Natural killer cell (primary cell): ENCODE data around the gene MLKL. TPM values are rescaled to one million over a fixed set of nuclear protein-coding genes. Genes with fewer than 3 reads are reported as not detected.

Experiments
- ATAC-seq, 3 donors: fragments of 150-1000 bp in 2 of 3; fragments of 200-7000 bp in 1 of 3; cut with Tn5 transposase; 1 replicate in 1 of 3; 2 replicates in 2 of 3; pipeline ENCODE4 v1.10.0; 2021; ENCODE audit warnings: mild to moderate bottlenecking in 2 of 3, moderate library complexity in 2 of 3
- DNase-seq, 2 donors: peaks; one replicate each; pipeline versions ENCODE4 v3.0.0 to v3.0.0-alpha.2; 2013 to 2021; ENCODE audit warnings: mixed read lengths in 1 of 2
- H3K27ac ChIP-seq: one replicate; pipeline ENCODE4 v1.5.1; 2013; ENCODE audit warnings: mild to moderate bottlenecking, low read length
- H3K27me3 ChIP-seq: one replicate; pipeline ENCODE4 v1.6.1; 2013; ENCODE audit warnings: low read length; ENCODE audit not compliant: control insufficient read depth, insufficient read depth
- H3K36me3 ChIP-seq: one replicate; pipeline ENCODE4 v1.6.1; 2013; ENCODE audit warnings: low read length; ENCODE audit not compliant: control insufficient read depth, insufficient read depth
- H3K4me1 ChIP-seq: one replicate; pipeline ENCODE4 v1.6.1; 2013; ENCODE audit warnings: low read length; ENCODE audit not compliant: control insufficient read depth, insufficient read depth
- H3K4me3 ChIP-seq: one replicate; pipeline ENCODE4 v1.5.1; 2013; ENCODE audit warnings: low read length
- H3K9me3 ChIP-seq: one replicate; pipeline ENCODE4 v1.6.1; 2013; ENCODE audit warnings: low read length; ENCODE audit not compliant: control insufficient read depth, insufficient read depth
- H3K27ac Mint-ChIP-seq, 2 donors: one replicate each; pipeline ENCODE4 v1.8.0; 2022; ENCODE audit warnings: mild to moderate bottlenecking in 2 of 2, mixed read lengths in 2 of 2, moderate library complexity in 1 of 2
- H3K27me3 Mint-ChIP-seq, 2 donors: one replicate each; pipeline ENCODE4 v1.8.0; 2022; ENCODE audit warnings: low read depth in 2 of 2, mixed read lengths in 2 of 2
- H3K36me3 Mint-ChIP-seq: one replicate; pipeline ENCODE4 v1.8.0; 2022; ENCODE audit warnings: mixed read lengths
- H3K4me1 Mint-ChIP-seq, 2 donors: one replicate each; pipeline ENCODE4 v1.8.0; 2022; ENCODE audit warnings: mixed read lengths in 2 of 2
- H3K4me3 Mint-ChIP-seq: one replicate; pipeline ENCODE4 v1.8.0; 2022; ENCODE audit warnings: mild to moderate bottlenecking, moderate library complexity, mixed read lengths
- H3K9me3 Mint-ChIP-seq, 2 donors: one replicate each; pipeline ENCODE4 v1.8.0; 2022; ENCODE audit warnings: mixed read lengths in 2 of 2
- WGBS: methylation state at CpG from one replicate; pipeline ENCODE4 v1.1.7; 2013; ENCODE audit warnings: missing lambda C conversion rate; ENCODE audit not compliant: insufficient coverage; 5-methylcytosine and 5-hydroxymethylcytosine counted together
- intact Hi-C: fragments of 100-400 bp; cut with micrococcal nuclease; formaldehyde crosslinking; loops from one replicate; pipeline ENCODE4 v1.14.2; 2022
- total RNA-seq, 4 donors: library from RNA; stranded (reverse); fragments of 120-200 nt in 1 of 4; gene quantifications; one replicate each; pipeline versions ENCODE4 v1.2.3 to v1.2.4, GENCODE V29; 2013 to 2022
- TF ChIP-seq, protein P1 (sequence below): fragments of 200-600 bp; IDR thresholded peaks from one replicate; pipeline ENCODE4 v1.8.0; 2022; ENCODE audit warnings: antibody characterized with exemption

The MLKL gene
- total RNA-seq, 3 donors from 2014 or later (not counting 1 experiment from before 2014, with no cell fraction given) = 39.8 to 57.5 (median 52.1) TPM

DNA sequence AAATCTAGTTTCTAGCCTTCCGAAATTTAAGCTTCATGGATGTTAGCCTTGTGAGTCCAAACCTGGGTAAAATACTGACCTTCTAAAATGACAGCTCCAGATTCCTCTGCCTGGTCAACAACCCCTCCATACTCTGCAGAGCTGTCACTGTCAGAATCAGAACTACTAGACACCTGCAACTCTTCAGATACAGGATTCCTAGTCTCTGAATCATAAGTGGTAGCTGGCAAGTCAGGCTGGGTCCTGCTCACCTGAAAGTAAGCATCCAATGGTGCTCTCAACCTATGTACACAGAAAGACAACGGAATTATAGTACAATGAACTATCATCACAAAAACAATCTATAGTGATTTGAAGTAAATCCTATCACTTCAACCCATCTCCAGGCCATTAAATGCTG is 48.8 kb downstream of the MLKL start:
- no peak overlapping the region for H3K4me3 Mint-ChIP-seq
- peak overlapping the region; percentile 36 to 65 for H3K27ac Mint-ChIP-seq
- DNase-seq = no peak
- intact Hi-C loops = no loop called here
- no peaks in the 10 kb centered on the region for H3K4me1 ChIP-seq
- no peaks in the 10 kb centered on the region for H3K27me3 ChIP-seq
- H3K4me1 Mint-ChIP-seq = peaks cover 26 to 36% of the 10 kb centered on the region in 2 donors
- no peaks in the 10 kb centered on the region for H3K9me3 Mint-ChIP-seq
- no peak for ATAC-seq
- peaks cover 48% of the 10 kb centered on the region for H3K36me3 ChIP-seq
- no peaks in the 10 kb centered on the region for H3K27me3 Mint-ChIP-seq
- H3K4me3 ChIP-seq = no peak overlapping the region
- TF ChIP-seq, protein P1, sequence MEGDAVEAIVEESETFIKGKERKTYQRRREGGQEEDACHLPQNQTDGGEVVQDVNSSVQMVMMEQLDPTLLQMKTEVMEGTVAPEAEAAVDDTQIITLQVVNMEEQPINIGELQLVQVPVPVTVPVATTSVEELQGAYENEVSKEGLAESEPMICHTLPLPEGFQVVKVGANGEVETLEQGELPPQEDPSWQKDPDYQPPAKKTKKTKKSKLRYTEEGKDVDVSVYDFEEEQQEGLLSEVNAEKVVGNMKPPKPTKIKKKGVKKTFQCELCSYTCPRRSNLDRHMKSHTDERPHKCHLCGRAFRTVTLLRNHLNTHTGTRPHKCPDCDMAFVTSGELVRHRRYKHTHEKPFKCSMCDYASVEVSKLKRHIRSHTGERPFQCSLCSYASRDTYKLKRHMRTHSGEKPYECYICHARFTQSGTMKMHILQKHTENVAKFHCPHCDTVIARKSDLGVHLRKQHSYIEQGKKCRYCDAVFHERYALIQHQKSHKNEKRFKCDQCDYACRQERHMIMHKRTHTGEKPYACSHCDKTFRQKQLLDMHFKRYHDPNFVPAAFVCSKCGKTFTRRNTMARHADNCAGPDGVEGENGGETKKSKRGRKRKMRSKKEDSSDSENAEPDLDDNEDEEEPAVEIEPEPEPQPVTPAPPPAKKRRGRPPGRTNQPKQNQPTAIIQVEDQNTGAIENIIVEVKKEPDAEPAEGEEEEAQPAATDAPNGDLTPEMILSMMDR = no peak
- no peaks in the 10 kb centered on the region for H3K9me3 ChIP-seq
- H3K36me3 Mint-ChIP-seq = peaks cover 7% of the 10 kb centered on the region
- H3K27ac ChIP-seq = no peak overlapping the region
- 95% methylated on average over 2 of the region's 2 CpGs for WGBS

DNA sequence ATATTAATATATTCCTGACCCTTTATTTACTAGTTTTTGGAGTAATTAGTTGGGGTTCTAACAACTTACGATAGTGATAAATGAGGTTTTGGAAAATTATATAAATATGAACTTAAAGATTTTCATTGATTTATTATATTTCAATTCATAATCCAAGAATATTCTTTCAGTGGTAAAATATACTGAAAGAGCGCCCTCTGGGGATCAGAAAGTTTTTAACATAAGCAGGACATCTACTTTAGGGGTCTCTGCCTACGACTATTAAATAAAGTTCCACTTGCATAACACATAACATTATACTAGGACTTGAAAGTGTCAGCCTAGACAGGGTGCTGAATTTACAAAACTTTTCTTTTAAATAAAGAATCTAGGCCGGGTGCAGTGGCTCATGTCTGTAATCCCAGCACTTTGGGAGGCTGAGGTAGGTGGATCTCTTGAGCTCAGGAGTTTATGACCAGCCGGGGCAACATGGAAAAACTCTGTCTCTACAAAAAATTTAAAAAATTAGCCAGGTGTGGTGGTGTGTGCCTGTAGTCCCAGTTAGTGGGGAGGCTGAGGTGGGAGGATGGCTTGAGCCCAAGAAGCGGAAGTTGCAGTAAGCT is 49.6 kb downstream of the MLKL start:
- peak overlapping the region in 1 of 2 donors; percentile 65 for H3K27ac Mint-ChIP-seq
- 83% methylated on average over 5 of the region's 6 CpGs for WGBS

DNA sequence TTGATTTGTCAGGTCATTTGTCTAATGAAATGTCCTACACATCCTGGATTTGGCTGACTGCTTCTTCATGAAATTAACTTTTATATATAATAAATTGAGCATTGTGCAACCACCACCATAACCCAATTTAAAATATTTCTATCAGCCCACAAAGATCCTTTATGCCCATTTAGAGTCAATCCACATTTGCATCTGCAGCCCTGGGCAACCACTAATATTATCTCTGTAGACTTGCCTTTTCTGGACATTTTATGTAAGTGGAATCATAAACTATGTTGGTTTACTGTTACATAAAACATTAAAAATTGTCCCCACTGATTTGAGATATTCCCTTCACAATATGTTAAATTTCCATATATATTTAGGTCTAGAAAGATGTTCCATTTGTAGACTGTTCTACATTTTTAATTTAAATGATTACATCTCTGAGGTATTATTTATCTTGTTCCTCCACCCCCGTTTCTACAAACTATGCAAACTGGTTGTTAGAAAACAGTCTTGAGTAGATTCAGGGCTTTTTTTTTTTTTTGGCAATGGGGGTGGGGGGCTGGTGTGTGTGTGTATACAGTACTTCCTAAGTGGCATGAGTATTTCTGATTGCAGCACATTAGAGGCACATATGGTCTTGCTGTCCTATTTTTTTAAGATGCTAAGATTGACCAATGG is 50.7 kb downstream of the MLKL start:
- Histone ChIP-seq H3K27ac (no peak overlapping the region), H3K36me3 (peaks cover 48% of the 10 kb centered on the region), H3K27me3 (no peaks in the 10 kb centered on the region), H3K4me1 (no peaks in the 10 kb centered on the region), H3K9me3 (no peaks in the 10 kb centered on the region), H3K4me3 (no peak overlapping the region)
- Mint-ChIP-seq H3K27me3 (no peaks in the 10 kb centered on the region), H3K4me3 (no peak overlapping the region), H3K36me3 (peaks cover 7% of the 10 kb centered on the region), H3K9me3 (no peaks in the 10 kb centered on the region), H3K4me1 (peaks cover 23 to 27% of the 10 kb centered on the region in 2 donors), H3K27ac (no peak overlapping the region)
- intact Hi-C loops = no loop called here
- no CpG with 5 or more reads among the region's 1 CpG for WGBS
- ATAC-seq = no peak
- no peak for DNase-seq
- TF ChIP-seq, protein P1 = no peak

More for the DNA sequence above, 49.6 kb downstream of the MLKL start:
- no peaks in the 10 kb centered on the region for H3K9me3 Mint-ChIP-seq
- TF ChIP-seq, protein P1 = peak; percentile 56
- peaks cover 23 to 34% of the 10 kb centered on the region in 2 donors for H3K4me1 Mint-ChIP-seq
- peaks cover 7% of the 10 kb centered on the region for H3K36me3 Mint-ChIP-seq
- intact Hi-C loops = no loop called here
- Histone ChIP-seq H3K4me3 (no peak overlapping the region), H3K27me3 (no peaks in the 10 kb centered on the region), H3K4me1 (no peaks in the 10 kb centered on the region), H3K27ac (no peak overlapping the region), H3K9me3 (no peaks in the 10 kb centered on the region), H3K36me3 (peaks cover 49% of the 10 kb centered on the region)
- no peaks in the 10 kb centered on the region for H3K27me3 Mint-ChIP-seq
- no peak overlapping the region for H3K4me3 Mint-ChIP-seq
- DNase-seq (peak in 1 of 2 donors; percentile 40), ATAC-seq (no peak)
